ENCODE measurements around the gene SH2D3A. TPM values are rescaled to one million over a fixed set of nuclear protein-coding genes. Genes with fewer than 3 reads are reported as not detected.

Gene SH2D3A
- total RNA-seq (2021): 0.95 and 1.7 TPM in 2 replicates
- percentile 28 among the genes with signal in this experiment for Bru-seq, nascent RNA
- BruChase-seq, experiment 1, labeled RNA remaining after a 2-hour chase: percentile 23 among the genes with signal in this experiment
- BruChase-seq, experiment 2, labeled RNA remaining after a 6-hour chase: percentile 29 among the genes with signal in this experiment
- long read RNA-seq, partial matches to known transcripts: 0 of 8 reads
- long read RNA-seq, other reads (novel, unspliced or antisense): 6 of 8 reads

GRCh38 chr19:6767357-6768235 is at the start of gene SH2D3A:
SH2D3A (minus strand) TSS chr19:6767435; CDS start chr19:6763748, 3,687 bp downstream.
- ChIA-PET POLR2A (ENCODE audit: low non-redundant PET) (interaction anchor here (0.6 kb wide), 1 partner anchor 76 kb away, joined by 7 read pairs; no protein-coding TSS in a partner anchor), CTCF (no interaction called here)
- peak within 1 kb of the TSS; percentile 49 for H3K27ac ChIP-seq (ENCODE audit: low read depth, low read length, poor library complexity, severe bottlenecking)
- TF ChIP-seq, protein P1, sequence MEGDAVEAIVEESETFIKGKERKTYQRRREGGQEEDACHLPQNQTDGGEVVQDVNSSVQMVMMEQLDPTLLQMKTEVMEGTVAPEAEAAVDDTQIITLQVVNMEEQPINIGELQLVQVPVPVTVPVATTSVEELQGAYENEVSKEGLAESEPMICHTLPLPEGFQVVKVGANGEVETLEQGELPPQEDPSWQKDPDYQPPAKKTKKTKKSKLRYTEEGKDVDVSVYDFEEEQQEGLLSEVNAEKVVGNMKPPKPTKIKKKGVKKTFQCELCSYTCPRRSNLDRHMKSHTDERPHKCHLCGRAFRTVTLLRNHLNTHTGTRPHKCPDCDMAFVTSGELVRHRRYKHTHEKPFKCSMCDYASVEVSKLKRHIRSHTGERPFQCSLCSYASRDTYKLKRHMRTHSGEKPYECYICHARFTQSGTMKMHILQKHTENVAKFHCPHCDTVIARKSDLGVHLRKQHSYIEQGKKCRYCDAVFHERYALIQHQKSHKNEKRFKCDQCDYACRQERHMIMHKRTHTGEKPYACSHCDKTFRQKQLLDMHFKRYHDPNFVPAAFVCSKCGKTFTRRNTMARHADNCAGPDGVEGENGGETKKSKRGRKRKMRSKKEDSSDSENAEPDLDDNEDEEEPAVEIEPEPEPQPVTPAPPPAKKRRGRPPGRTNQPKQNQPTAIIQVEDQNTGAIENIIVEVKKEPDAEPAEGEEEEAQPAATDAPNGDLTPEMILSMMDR (conservative IDR thresholded peaks at IDR 0.05; ENCODE audit: low read depth, low read length): no peak
- H3K27me3 ChIP-seq (replicated peaks; ENCODE audit: insufficient read depth, low read depth, low read length, poor library complexity): no peaks in the 10 kb centered on the region
- DNase-seq (ENCODE audit: low spot score): peak; percentile 95
- intact Hi-C loops (cut with micrococcal nuclease; ENCODE audit: unreplicated experiment): loop anchor here (1.0 kb wide), 1 partner anchor 14 kb away; no protein-coding TSS in a partner anchor
- H3K4me1 ChIP-seq (ENCODE audit: insufficient read depth, low read length, poor library complexity, severe bottlenecking): peaks cover 11% of the 10 kb centered on the region
- H3K36me3 ChIP-seq (ENCODE audit: insufficient read depth, low read length, poor library complexity, severe bottlenecking): no peaks in the 10 kb centered on the region
- H3K9me3 ChIP-seq (ENCODE audit: low read depth, low read length, poor library complexity, severe bottlenecking): no peaks in the 10 kb centered on the region
- peak within 1 kb of the TSS; percentile 52 for H3K4me3 ChIP-seq (ENCODE audit: low read depth, low read length, poor library complexity, severe bottlenecking)
- BruUV-seq (replicated peaks): no TSS peak

- DNase-seq (ENCODE audit: low spot score): no peak
- TF ChIP-seq, protein P1 (conservative IDR thresholded peaks at IDR 0.05; ENCODE audit: low read depth, low read length): no peak
- no peak for TF ChIP-seq EZH2 (IDR thresholded peaks at IDR 0.05; ENCODE audit: borderline replicate concordance, low read depth, low read length, poor library complexity, severe bottlenecking)
- Histone ChIP-seq H3K4me3 (ENCODE audit: low read depth, low read length, poor library complexity, severe bottlenecking) (no peak overlapping the region), H3K4me1 (ENCODE audit: insufficient read depth, low read length, poor library complexity, severe bottlenecking) (no peaks in the 10 kb centered on the region), H3K9me3 (ENCODE audit: low read depth, low read length, poor library complexity, severe bottlenecking) (no peaks in the 10 kb centered on the region), H3K27ac (ENCODE audit: low read depth, low read length, poor library complexity, severe bottlenecking) (no peak overlapping the region), H3K27me3 (replicated peaks; ENCODE audit: insufficient read depth, low read depth, low read length, poor library complexity) (no peaks in the 10 kb centered on the region), H3K36me3 (ENCODE audit: insufficient read depth, low read length, poor library complexity, severe bottlenecking) (no peaks in the 10 kb centered on the region)
- ChIA-PET POLR2A (ENCODE audit: low non-redundant PET) (no interaction called here), CTCF (interaction anchor here (0.6 kb wide), 1 partner anchor 32 kb away, joined by 4 read pairs; no protein-coding TSS in a partner anchor)
- intact Hi-C loops (cut with micrococcal nuclease; ENCODE audit: unreplicated experiment): no loop called here
- BruUV-seq (replicated peaks): no TSS peak
These were observed 46.4 kb upstream of the SH2D3A start for GRCh38 chr19:6813659-6814058.

DNA sequence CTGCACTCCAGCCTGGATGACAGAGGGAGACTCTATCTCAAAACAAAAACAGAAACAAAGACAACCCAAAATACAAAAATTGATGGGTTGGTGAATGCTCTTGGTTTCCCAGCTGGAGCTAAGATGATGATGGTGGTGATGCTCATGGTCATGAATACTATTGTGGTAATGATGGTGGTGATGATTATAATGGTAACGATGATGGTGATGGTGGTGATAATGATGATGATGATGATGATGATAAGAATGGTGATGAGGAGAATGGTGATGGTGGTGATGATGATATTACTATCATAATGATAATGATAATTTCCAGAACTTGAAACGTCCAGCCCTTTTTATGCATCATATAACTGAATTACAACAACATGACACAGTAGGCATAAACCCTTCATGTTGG is 45.4 kb upstream of the SH2D3A start:
- Histone ChIP-seq H3K27me3 (replicated peaks; ENCODE audit: insufficient read depth, low read depth, low read length, poor library complexity) (no peaks in the 10 kb centered on the region), H3K9me3 (ENCODE audit: low read depth, low read length, poor library complexity, severe bottlenecking) (no peaks in the 10 kb centered on the region), H3K27ac (ENCODE audit: low read depth, low read length, poor library complexity, severe bottlenecking) (no peak overlapping the region), H3K36me3 (ENCODE audit: insufficient read depth, low read length, poor library complexity, severe bottlenecking) (peaks cover 4% of the 10 kb centered on the region), H3K4me3 (ENCODE audit: low read depth, low read length, poor library complexity, severe bottlenecking) (no peak overlapping the region), H3K4me1 (ENCODE audit: insufficient read depth, low read length, poor library complexity, severe bottlenecking) (no peaks in the 10 kb centered on the region)
- TF ChIP-seq, protein P1 (conservative IDR thresholded peaks at IDR 0.05; ENCODE audit: low read depth, low read length): no peak
- TF ChIP-seq EZH2 (IDR thresholded peaks at IDR 0.05; ENCODE audit: borderline replicate concordance, low read depth, low read length, poor library complexity, severe bottlenecking): no peak
- ChIA-PET CTCF (no interaction called here), POLR2A (ENCODE audit: low non-redundant PET) (no interaction called here)
- DNase-seq (ENCODE audit: low spot score): no peak
- intact Hi-C loops (cut with micrococcal nuclease; ENCODE audit: unreplicated experiment): no loop called here
- BruUV-seq (replicated peaks): no TSS peak

All from A673 (cell line).